ENCODE measurements around the gene RTEL1. TPM values are rescaled to one million over a fixed set of nuclear protein-coding genes. Genes with fewer than 3 reads are reported as not detected.
"Not testable (repeated sequence)": the region's sequence is repeated elsewhere in the genome, so short reads cannot be mapped to it uniquely, and the experiment has no call there.

The RTEL1 gene
- total RNA-seq, 1 experiment from 2014 or later = 6.3 TPM

- DNase-seq (ENCODE audit: extremely low read depth, low read depth) = peak; percentile 69
These were observed 31.5 kb upstream of the RTEL1 start, which contains the start of gene GMEB2 for GRCh38 chr20:63626424-63627128. Gene GMEB2, minus strand, starts transcription at chr20:63627101. Its CDS starts 7,704 bp downstream, at chr20:63619397.

- peak; percentile 92 for DNase-seq (ENCODE audit: extremely low read depth, low read depth)
These were observed 30.9 kb upstream of the RTEL1 start for GRCh38 chr20:63627129-63627750.

DNA sequence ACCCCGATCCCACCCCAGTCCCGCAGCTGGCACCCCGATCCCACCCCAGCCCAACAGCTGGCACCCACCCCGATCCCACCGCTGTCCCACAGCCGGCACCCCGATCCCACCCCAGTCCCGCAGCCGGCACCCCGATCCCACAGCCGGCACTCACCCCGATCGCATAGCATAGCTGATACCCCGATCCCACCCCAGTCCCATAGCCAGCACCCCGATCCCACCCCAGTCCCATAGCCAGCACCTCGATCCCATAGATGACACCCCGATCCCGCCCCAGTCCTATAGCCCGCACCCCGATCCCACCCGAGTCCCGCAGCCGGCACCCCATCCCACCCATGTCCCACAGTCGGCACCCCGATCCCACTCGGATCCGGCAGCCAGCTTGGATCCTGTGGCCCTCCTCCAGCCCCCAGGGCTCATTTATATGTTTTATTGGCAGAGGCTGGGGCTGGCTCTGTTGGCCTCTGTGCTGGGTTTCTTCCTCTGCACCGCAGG is 30.3 kb upstream of the RTEL1 start:
- no peak for DNase-seq (ENCODE audit: extremely low read depth, low read depth)

GRCh38 chr20:63628246-63628975 is 29.7 kb upstream of the RTEL1 start:
- peak; percentile 60 for DNase-seq (ENCODE audit: extremely low read depth, low read depth)

DNA sequence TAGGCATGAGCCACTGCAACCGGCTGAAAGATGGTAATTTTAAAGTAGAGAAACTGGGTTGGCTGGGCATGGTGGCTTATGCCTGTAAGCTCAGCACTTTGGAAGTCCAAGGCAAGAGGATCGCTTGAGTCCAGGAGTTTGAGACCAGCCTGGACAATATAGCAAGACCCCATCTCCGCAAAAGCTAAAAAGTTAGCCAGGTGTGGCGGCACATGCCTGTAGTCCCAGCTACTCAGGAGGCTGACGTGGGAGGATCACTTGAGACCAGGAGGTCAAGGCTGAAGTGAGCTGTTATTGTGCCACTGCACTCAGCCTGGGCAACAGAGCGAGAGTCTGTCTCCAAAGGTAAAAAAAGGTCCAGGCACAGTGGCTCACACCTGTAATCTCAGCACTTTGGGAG is 27.2 kb upstream of the RTEL1 start:
- DNase-seq (ENCODE audit: extremely low read depth, low read depth) = not testable (repeated sequence)

DNA sequence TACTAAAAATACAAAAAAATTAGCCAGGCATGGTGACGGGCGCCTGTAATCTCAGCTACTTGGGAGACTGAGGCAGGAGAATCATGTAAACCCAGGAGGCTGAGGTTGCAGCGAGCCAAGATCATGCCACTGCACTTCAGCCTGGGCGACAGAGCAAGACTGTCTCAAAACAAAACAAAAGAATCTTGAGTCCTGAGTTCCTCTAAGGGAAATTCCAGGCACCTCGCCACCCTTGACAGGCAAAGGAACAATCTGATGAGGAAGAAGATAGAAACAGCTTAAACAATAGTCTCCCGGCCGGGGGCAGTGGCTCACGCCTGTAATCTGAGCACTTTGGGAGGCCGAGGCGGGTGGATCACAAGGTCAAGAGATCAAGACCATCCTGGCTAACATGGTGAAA is 26.7 kb upstream of the RTEL1 start:
- DNase-seq (ENCODE audit: extremely low read depth, low read depth) = not testable (repeated sequence)

GRCh38 chr20:63633732-63634131 is 24.4 kb upstream of the RTEL1 start:
- no peak for DNase-seq (ENCODE audit: extremely low read depth, low read depth)

DNA sequence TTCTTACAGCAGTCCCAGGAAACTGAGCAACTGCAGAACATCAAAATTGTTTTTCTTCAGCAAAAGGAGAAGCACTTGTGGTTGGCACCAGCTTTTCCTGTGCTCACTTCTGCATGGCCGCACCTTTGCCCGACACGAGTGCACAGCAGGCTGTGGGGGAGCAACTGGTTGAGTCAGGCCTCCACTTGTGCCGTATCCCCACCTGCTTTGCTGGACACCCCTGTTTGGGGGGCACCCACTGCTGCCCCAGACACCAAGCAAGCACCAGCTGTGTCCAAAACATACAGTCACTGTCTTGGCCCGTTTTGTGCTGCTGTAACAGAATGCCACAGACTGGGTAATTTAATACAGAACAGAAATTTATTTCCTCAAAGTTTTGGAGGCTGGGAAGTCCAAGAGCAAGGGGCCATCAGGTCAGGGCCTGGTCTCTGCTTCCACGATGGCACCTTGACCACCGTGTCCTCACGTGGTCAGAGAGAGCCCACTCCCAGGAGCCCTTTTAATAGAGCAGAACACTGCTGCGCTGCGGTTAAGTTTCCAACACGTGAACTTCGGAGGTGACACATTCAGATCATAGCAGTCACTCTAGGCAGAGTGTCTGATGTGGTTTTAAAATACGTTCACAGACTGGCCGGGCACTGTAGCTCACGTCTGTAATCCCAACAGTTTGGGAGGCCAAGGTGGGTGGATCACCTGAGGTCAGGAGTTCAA is 22.5 kb upstream of the RTEL1 start:
- no peak for DNase-seq (ENCODE audit: extremely low read depth, low read depth)

DNA sequence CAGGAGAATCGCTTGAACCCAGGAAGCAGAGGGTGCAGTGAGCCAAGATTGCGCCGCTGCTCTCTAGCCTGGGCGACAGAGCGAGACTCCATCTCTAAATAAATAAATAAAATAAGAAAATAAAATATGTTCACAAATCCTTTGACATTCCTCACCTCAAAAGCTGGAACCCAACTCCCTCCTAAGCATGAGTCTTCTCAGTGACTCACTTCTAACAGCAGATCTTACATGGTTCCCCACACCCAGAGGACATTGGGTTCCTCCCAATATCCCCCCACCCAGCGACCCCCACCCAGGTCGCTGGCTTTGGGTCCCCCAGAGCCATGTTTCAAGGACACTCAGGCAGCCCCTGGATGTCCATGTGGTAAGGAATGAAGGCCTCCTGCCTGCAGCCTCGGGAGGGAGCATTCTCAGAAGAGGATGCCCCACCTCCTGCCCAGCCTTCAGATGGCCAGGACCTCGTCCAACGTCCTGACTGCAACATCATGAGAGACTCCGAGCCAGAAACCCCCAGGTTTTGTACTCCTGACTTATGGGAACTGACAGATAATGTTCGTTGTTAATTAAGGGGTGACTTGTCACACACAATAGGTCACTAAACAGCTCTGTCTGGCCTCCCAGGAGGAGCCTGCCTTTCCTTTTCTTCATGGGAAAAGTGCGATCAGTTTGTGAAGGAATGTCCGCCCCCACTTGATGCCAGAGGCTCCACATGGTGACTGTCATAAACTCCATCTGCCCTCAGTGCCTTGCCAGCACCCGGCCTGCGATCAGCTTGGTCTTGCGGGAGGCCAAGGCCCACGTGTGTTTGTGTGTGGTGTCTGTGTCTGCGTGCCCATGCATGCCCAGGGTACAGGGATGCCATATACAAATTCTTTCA is 21.1 kb upstream of the RTEL1 start:
- DNase-seq (ENCODE audit: extremely low read depth, low read depth) = no peak

- DNase-seq (ENCODE audit: extremely low read depth, low read depth) = no peak
These were observed 18.8 kb upstream of the RTEL1 start for GRCh38 chr20:63639093-63639975.

DNA sequence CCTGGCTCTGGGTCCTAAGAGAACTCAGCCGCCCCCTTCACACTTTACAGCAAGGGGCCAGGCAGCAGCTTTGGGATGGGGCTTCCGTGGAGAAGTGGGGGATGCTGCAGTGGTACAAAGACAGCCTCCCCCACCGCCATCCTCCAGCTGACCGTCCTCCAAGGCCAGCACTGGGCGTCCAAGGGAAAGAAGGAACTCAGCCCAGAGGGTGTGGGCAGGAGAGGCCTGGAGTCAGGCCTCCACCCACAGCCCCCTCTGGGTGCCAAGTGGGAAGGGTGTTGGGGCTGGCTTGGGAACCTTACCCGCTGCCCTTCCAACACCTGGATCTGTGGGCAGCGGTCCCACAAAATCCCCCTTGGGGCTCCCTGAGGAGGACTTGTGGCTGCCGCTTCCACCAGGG is 18.0 kb upstream of the RTEL1 start:
- no peak for DNase-seq (ENCODE audit: extremely low read depth, low read depth)

- not testable (repeated sequence) for DNase-seq (ENCODE audit: extremely low read depth, low read depth)
These were observed 17.4 kb upstream of the RTEL1 start for GRCh38 chr20:63640686-63641085.

GRCh38 chr20:63641146-63641791 is 16.8 kb upstream of the RTEL1 start:
- no peak for DNase-seq (ENCODE audit: extremely low read depth, low read depth)

- peak; percentile 62 for DNase-seq (ENCODE audit: extremely low read depth, low read depth)
These were observed 16.2 kb upstream of the RTEL1 start for GRCh38 chr20:63641792-63642523.

GRCh38 chr20:63642527-63643247 is 15.4 kb upstream of the RTEL1 start:
- DNase-seq (ENCODE audit: extremely low read depth, low read depth) = no peak

- no peak for DNase-seq (ENCODE audit: extremely low read depth, low read depth)
These were observed 14.6 kb upstream of the RTEL1 start for GRCh38 chr20:63643499-63643898.

DNA sequence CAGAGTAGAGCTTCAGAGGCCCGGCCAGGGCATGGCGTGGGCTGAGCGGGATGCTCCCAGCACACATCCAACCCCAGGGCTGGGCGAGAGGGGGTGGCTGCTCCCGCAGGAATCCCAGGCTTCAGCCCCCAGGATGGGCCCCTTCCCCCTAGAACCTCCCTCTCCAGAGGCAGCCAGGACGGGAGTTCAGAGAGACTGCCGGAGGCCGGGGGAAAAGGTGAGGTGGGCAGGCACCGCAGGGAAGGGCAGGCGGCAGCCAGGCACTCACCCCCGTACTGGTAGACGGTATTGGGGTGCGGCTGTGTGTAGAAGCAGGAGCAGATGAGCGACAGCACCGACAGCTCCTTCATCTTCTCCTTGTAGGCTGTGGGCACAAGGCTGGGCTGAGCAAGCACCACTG is 14.2 kb upstream of the RTEL1 start:
- no peak for DNase-seq (ENCODE audit: extremely low read depth, low read depth)
